GM12878 (cell line): ENCODE data around the gene BICRAL.

Experiments
- EGR1 ChIP-seq, 2 experiments: IDR thresholded peaks; 1 replicate in 1 of 2; 2 replicates in 1 of 2; pipeline ENCODE4 v1.6.1; 2011 to 2012; ENCODE audit warnings: low read depth in 2 of 2, low read length in 2 of 2, borderline replicate concordance in 1 of 2, mild to moderate bottlenecking in 1 of 2, moderate library complexity in 1 of 2
- EZH2 ChIP-seq: IDR thresholded peaks from 2 replicates; pipeline ENCODE4 v1.6.1; 2012; ENCODE audit warnings: low read depth, mild to moderate bottlenecking, control low read depth, inconsistent platforms, low read length, borderline replicate concordance; ENCODE audit not compliant: control insufficient read depth
- NFIC ChIP-seq: IDR thresholded peaks from 2 replicates; pipeline ENCODE4 v1.6.1; 2012; ENCODE audit warnings: low read depth, mild to moderate bottlenecking, inconsistent platforms, low read length, moderate library complexity
- TCF12 ChIP-seq: IDR thresholded peaks from 2 replicates; pipeline ENCODE4 v1.6.1; 2011; ENCODE audit warnings: low read depth, mild to moderate bottlenecking, low read length
- TF ChIP-seq, protein P1 (sequence below): fragments of 450-650 bp; IDR thresholded peaks from 2 replicates; pipeline ENCODE4 v1.6.1; 2017; ENCODE audit warnings: mild to moderate bottlenecking, moderate library complexity
- TF ChIP-seq, protein P2 (sequence below): fragments of 450-650 bp; IDR thresholded peaks from 2 replicates; pipeline ENCODE4 v1.6.1; 2016; ENCODE audit warnings: mild to moderate bottlenecking, moderate library complexity, borderline replicate concordance

DNA sequence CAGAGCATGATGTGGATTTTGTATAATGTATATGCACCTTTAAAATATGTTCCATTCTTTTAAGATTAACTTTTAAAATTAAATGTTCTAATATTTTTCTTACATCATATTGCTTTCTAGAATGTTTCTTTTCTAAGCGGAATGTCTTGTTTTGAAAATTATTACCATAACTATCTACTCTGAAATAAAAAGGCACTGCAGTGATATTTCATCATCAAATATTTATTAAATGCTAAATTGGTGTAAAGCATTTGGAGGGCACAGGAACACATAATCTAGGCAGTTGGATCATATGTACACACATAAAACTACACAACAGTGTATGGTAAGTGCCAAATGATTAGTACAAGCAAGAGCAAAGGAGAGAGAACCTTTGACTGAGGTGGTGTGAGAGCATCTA, 13.8 kb downstream of the BICRAL start:
- TF ChIP-seq NFIC (no peak), EZH2 (no peak), TCF12 (no peak), EGR1 (IDR thresholded peaks at IDR 0.05; ENCODE audit: borderline replicate concordance in 1 of 2, low read depth in 2 of 2, low read length in 2 of 2) (no peak)
- TF ChIP-seq, protein P1, sequence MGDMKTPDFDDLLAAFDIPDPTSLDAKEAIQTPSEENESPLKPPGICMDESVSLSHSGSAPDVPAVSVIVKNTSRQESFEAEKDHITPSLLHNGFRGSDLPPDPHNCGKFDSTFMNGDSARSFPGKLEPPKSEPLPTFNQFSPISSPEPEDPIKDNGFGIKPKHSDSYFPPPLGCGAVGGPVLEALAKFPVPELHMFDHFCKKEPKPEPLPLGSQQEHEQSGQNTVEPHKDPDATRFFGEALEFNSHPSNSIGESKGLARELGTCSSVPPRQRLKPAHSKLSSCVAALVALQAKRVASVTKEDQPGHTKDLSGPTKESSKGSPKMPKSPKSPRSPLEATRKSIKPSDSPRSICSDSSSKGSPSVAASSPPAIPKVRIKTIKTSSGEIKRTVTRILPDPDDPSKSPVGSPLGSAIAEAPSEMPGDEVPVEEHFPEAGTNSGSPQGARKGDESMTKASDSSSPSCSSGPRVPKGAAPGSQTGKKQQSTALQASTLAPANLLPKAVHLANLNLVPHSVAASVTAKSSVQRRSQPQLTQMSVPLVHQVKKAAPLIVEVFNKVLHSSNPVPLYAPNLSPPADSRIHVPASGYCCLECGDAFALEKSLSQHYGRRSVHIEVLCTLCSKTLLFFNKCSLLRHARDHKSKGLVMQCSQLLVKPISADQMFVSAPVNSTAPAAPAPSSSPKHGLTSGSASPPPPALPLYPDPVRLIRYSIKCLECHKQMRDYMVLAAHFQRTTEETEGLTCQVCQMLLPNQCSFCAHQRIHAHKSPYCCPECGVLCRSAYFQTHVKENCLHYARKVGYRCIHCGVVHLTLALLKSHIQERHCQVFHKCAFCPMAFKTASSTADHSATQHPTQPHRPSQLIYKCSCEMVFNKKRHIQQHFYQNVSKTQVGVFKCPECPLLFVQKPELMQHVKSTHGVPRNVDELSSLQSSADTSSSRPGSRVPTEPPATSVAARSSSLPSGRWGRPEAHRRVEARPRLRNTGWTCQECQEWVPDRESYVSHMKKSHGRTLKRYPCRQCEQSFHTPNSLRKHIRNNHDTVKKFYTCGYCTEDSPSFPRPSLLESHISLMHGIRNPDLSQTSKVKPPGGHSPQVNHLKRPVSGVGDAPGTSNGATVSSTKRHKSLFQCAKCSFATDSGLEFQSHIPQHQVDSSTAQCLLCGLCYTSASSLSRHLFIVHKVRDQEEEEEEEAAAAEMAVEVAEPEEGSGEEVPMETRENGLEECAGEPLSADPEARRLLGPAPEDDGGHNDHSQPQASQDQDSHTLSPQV, result no peak
- TF ChIP-seq, protein P2, sequence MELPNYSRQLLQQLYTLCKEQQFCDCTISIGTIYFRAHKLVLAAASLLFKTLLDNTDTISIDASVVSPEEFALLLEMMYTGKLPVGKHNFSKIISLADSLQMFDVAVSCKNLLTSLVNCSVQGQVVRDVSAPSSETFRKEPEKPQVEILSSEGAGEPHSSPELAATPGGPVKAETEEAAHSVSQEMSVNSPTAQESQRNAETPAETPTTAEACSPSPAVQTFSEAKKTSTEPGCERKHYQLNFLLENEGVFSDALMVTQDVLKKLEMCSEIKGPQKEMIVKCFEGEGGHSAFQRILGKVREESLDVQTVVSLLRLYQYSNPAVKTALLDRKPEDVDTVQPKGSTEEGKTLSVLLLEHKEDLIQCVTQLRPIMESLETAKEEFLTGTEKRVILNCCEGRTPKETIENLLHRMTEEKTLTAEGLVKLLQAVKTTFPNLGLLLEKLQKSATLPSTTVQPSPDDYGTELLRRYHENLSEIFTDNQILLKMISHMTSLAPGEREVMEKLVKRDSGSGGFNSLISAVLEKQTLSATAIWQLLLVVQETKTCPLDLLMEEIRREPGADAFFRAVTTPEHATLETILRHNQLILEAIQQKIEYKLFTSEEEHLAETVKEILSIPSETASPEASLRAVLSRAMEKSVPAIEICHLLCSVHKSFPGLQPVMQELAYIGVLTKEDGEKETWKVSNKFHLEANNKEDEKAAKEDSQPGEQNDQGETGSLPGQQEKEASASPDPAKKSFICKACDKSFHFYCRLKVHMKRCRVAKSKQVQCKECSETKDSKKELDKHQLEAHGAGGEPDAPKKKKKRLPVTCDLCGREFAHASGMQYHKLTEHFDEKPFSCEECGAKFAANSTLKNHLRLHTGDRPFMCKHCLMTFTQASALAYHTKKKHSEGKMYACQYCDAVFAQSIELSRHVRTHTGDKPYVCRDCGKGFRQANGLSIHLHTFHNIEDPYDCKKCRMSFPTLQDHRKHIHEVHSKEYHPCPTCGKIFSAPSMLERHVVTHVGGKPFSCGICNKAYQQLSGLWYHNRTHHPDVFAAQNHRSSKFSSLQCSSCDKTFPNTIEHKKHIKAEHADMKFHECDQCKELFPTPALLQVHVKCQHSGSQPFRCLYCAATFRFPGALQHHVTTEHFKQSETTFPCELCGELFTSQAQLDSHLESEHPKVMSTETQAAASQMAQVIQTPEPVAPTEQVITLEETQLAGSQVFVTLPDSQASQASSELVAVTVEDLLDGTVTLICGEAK, result no peak
